Measurements from ENCODE around the gene STMP1. TPM values are rescaled to one million over a fixed set of nuclear protein-coding genes. Genes with fewer than 3 reads are reported as not detected.
A peak's percentile ranks its signal among the peaks of the same experiment; 100 is the strongest.
"Not testable (repeated sequence)": the region's sequence is repeated elsewhere in the genome, so short reads cannot be mapped to it uniquely, and the experiment has no call there.

STMP1 gene
- total and polyA plus RNA-seq, 12 donors = 20.8 to 52.4 (median 32.5) TPM

GRCh38 chr7:135618510-135618909, 43.8 kb upstream of the STMP1 start:
- no peaks in the 10 kb centered on the region for H3K27me3 ChIP-seq
- 80 to 82% (median 81%) methylated on average over 7 of the region's 7 CpGs for WGBS, 4 donors
- peaks cover 0 to 55% of the 10 kb centered on the region in 2 donors for H3K36me3 ChIP-seq (replicated peaks in 1 of 2)
- DNase-seq = no peak
- TF ChIP-seq POLR2A (IDR thresholded peaks at IDR 0.05) (no peak), CTCF (IDR thresholded peaks at IDR 0.05) (no peak)
- H3K27ac ChIP-seq = no peak overlapping the region
- peaks cover 0 to 4% (median 0%) of the 10 kb centered on the region in 3 donors for H3K9me3 ChIP-seq (replicated peaks in 1 of 3)
- intact Hi-C loops (cut with DNase I) = no loop called here
- H3K4me1 ChIP-seq (replicated peaks in 1 of 2) = no peaks in the 10 kb centered on the region
- H3K4me3 ChIP-seq = no peak overlapping the region

- WGBS, 4 donors = 97 to 100% (median 97%) methylated on average over 2 of the region's 2 CpGs
- no peak for DNase-seq
- no peaks in the 10 kb centered on the region for H3K9me3 ChIP-seq (replicated peaks in 1 of 3)
- peaks cover 0 to 63% of the 10 kb centered on the region in 2 donors for H3K36me3 ChIP-seq (replicated peaks in 1 of 2)
- no peak for TF ChIP-seq POLR2A (IDR thresholded peaks at IDR 0.05)
- no peak for TF ChIP-seq CTCF (IDR thresholded peaks at IDR 0.05)
- no peaks in the 10 kb centered on the region for H3K4me1 ChIP-seq (replicated peaks in 1 of 2)
- no peak overlapping the region for H3K4me3 ChIP-seq
- peak overlapping the region in 1 of 5 donors; percentile 2 for H3K27ac ChIP-seq
- H3K27me3 ChIP-seq = no peaks in the 10 kb centered on the region
- intact Hi-C loops (cut with DNase I) = no loop called here
These were observed 41.9 kb upstream of the STMP1 start for GRCh38 chr7:135620447-135620846.

- H3K27me3 ChIP-seq = no peaks in the 10 kb centered on the region
- no peak for TF ChIP-seq POLR2A (IDR thresholded peaks at IDR 0.05)
- TF ChIP-seq CTCF (IDR thresholded peaks at IDR 0.05) = peak; percentile 62 to 90 (median 70)
- H3K27ac ChIP-seq = peak overlapping the region in 1 of 5 donors; percentile 2
- no peaks in the 10 kb centered on the region for H3K9me3 ChIP-seq (replicated peaks in 1 of 3)
- peaks cover 0 to 65% of the 10 kb centered on the region in 2 donors for H3K36me3 ChIP-seq (replicated peaks in 1 of 2)
- intact Hi-C loops (cut with DNase I) = no loop called here
- no peak overlapping the region for H3K4me3 ChIP-seq
- DNase-seq = peak; percentile 32 to 69 (median 36)
- 49 to 61% (median 58%) methylated on average over 1 of the region's 1 CpG for WGBS, 4 donors
- H3K4me1 ChIP-seq (replicated peaks in 1 of 2) = no peaks in the 10 kb centered on the region
These were observed 41.1 kb upstream of the STMP1 start for GRCh38 chr7:135620980-135621850.

- no peaks in the 10 kb centered on the region for H3K4me1 ChIP-seq (replicated peaks in 1 of 2)
- H3K27me3 ChIP-seq = no peaks in the 10 kb centered on the region
- TF ChIP-seq POLR2A (IDR thresholded peaks at IDR 0.05) (no peak), CTCF (IDR thresholded peaks at IDR 0.05) (no peak)
- peaks cover 0 to 27% of the 10 kb centered on the region in 2 donors for H3K36me3 ChIP-seq (replicated peaks in 1 of 2)
- 94 to 98% (median 96%) methylated on average over 7 of the region's 7 CpGs for WGBS, 4 donors
- no peaks in the 10 kb centered on the region for H3K9me3 ChIP-seq (replicated peaks in 1 of 3)
- intact Hi-C loops (cut with DNase I) = no loop called here
- no peak overlapping the region for H3K27ac ChIP-seq
- no peak overlapping the region for H3K4me3 ChIP-seq
- DNase-seq = no peak
These were observed 28.0 kb upstream of the STMP1 start for GRCh38 chr7:135634191-135634878.

GRCh38 chr7:135639690-135640089, 22.6 kb upstream of the STMP1 start:
- H3K27ac ChIP-seq; H3K27me3 ChIP-seq; DNase-seq; H3K9me3 ChIP-seq (replicated peaks in 1 of 3); H3K4me1 ChIP-seq (replicated peaks in 1 of 2); H3K4me3 ChIP-seq: not testable (repeated sequence)
- intact Hi-C loops (cut with DNase I) = loop anchor here (5.0 to 10.0 kb wide), 2 partner anchors 355 to 357 kb away; no protein-coding TSS in a partner anchor
- peaks cover 0 to 45% of the 10 kb centered on the region in 2 donors for H3K36me3 ChIP-seq (replicated peaks in 1 of 2)

Data from adrenal gland (tissue), 12 donors.